ENCODE results near the gene CLDN16. TPM values are rescaled to one million over a fixed set of nuclear protein-coding genes. Genes with fewer than 3 reads are reported as not detected.
A peak's percentile ranks its signal among the peaks of the same experiment; 100 is the strongest.

The CLDN16 gene
- total RNA-seq, 6 experiments from 2014 or later, result 0.37 to 6.6 (median 1.3) TPM

GRCh38 chr3:190381441-190381840, 6.5 kb upstream of the CLDN16 start:
- no peak for ATAC-seq
- TF ChIP-seq POLR2A (IDR thresholded peaks at IDR 0.05) (no peak), CTCF (IDR thresholded peaks at IDR 0.05) (no peak)
- intact Hi-C loops (cut with DNase I), result no loop called here

GRCh38 chr3:190382082-190382481, 5.9 kb upstream of the CLDN16 start:
- H3K4me3 ChIP-seq, result no peak overlapping the region
- no peak for DNase-seq
- no peak for ATAC-seq
- no peaks in the 10 kb centered on the region for H3K27me3 ChIP-seq
- no peak for TF ChIP-seq POLR2A (IDR thresholded peaks at IDR 0.05)
- no peak for TF ChIP-seq CTCF (IDR thresholded peaks at IDR 0.05)
- no peaks in the 10 kb centered on the region for H3K36me3 ChIP-seq
- H3K4me1 ChIP-seq, result peaks cover 0 to 9% (median 0%) of the 10 kb centered on the region in 4 donors
- intact Hi-C loops (cut with DNase I), result no loop called here
- no peak overlapping the region for H3K27ac ChIP-seq
- no peaks in the 10 kb centered on the region for H3K9me3 ChIP-seq

More at GRCh38 chr3:190381441-190381840, 6.5 kb upstream of the CLDN16 start:
- Histone ChIP-seq H3K9me3 (no peaks in the 10 kb centered on the region), H3K4me3 (no peak overlapping the region), H3K27ac (no peak overlapping the region), H3K27me3 (no peaks in the 10 kb centered on the region), H3K4me1 (peaks cover 0 to 9% (median 0%) of the 10 kb centered on the region in 4 donors), H3K36me3 (no peaks in the 10 kb centered on the region)
- DNase-seq, result no peak

GRCh38 chr3:190384309-190384756, 3.6 kb upstream of the CLDN16 start:
- 4% methylated on average over 2 of the region's 2 CpGs for WGBS (ENCODE audit: insufficient coverage, low coverage, low lambda C conversion rate, missing lambda C conversion rate)

GRCh38 chr3:190385731-190386688, 2.0 kb upstream of the CLDN16 start:
- Histone ChIP-seq H3K9me3 (no peaks in the 10 kb centered on the region), H3K36me3 (no peaks in the 10 kb centered on the region), H3K4me1 (no peaks in the 10 kb centered on the region), H3K27me3 (no peaks in the 10 kb centered on the region), H3K27ac (no peak overlapping the region), H3K4me3 (no peak overlapping the region)
- no peak for TF ChIP-seq CTCF (IDR thresholded peaks at IDR 0.05)
- ATAC-seq (peak in 1 of 4 donors; percentile 27), DNase-seq (no peak)
- intact Hi-C loops (cut with DNase I), result no loop called here
- 53% methylated on average over 7 of the region's 8 CpGs for WGBS (ENCODE audit: insufficient coverage, low coverage, low lambda C conversion rate, missing lambda C conversion rate)

More at GRCh38 chr3:190384309-190384756, 3.6 kb upstream of the CLDN16 start:
- Histone ChIP-seq H3K36me3 (no peaks in the 10 kb centered on the region), H3K4me3 (no peak overlapping the region), H3K27ac (no peak overlapping the region), H3K9me3 (no peaks in the 10 kb centered on the region), H3K27me3 (no peaks in the 10 kb centered on the region), H3K4me1 (no peaks in the 10 kb centered on the region)
- peak; percentile 49 to 78 (median 66) for DNase-seq
- intact Hi-C loops (cut with DNase I), result no loop called here
- TF ChIP-seq CTCF (IDR thresholded peaks at IDR 0.05), result peak; percentile 83 to 91 (median 88)
- TF ChIP-seq POLR2A (IDR thresholded peaks at IDR 0.05), result no peak
- ATAC-seq, result peak; percentile 98 to 100 (median 100)
